Bronchial epithelial cell (primary cell): ENCODE measurements around the gene NSRP1. TPM values are rescaled to one million over a fixed set of nuclear protein-coding genes. Genes with fewer than 3 reads are reported as not detected.

Source experiments
- DNase-seq: peaks from one replicate; pipeline ENCODE4 v3.0.0-alpha.2; 2010; ENCODE audit warnings: low read depth
- FAIRE-seq: peaks from 2 replicates; lab custom pipeline; 2011; peaks lifted over from hg19 to GRCh38; lab: Jason Lieb, UNC
- H3K27me3 ChIP-seq: 2 replicates; pipeline ENCODE4 v1.5.1; 2011; ENCODE audit warnings: low read length; ENCODE audit not compliant: control insufficient read depth, insufficient read depth
- H3K36me3 ChIP-seq: 2 replicates; pipeline ENCODE4 v1.5.1; 2011; ENCODE audit warnings: low read length; ENCODE audit not compliant: control insufficient read depth, insufficient read depth
- H3K4me3 ChIP-seq: 2 replicates; pipeline ENCODE4 v1.5.1; 2011; ENCODE audit warnings: mild to moderate bottlenecking, low read depth, low read length, control low read depth
- total RNA-seq: library from RNA; depleted of rRNA; stranded (reverse); fragments of >200 nt; gene quantifications from 2 replicates; pipeline ENCODE4 v1.2.1, GENCODE V29; 2014
- TF ChIP-seq, protein P1 (sequence below): IDR thresholded peaks from 2 replicates; pipeline ENCODE4 v1.5.1; 2011; ENCODE audit warnings: mild to moderate bottlenecking, moderate library complexity, low read length, control low read depth, inconsistent platforms; ENCODE audit not compliant: insufficient read depth, severe bottlenecking

Gene NSRP1
- total RNA-seq, 1 donor from 2014 or later, result 8.7 TPM

DNA sequence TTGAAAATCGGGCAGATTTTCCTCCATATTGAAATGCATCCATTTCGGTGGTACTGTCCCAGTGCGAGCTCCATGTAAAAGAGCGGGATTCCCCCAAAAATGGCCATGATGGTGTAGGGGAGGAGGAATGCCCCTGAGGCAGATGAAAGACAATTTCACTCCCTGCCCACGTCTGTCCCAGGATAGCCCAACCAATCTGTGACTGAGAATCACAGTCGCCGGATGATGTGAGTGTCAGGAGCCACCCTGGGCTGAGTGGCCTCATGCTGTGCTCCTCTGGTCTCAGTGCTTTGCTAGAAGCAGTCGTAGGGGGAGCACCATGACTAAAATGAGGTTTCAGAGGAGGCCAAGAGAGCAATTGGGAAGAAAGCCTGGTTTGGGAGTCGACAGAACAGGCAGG lies 102.2 kb downstream of the NSRP1 start:
- TF ChIP-seq, protein P1, sequence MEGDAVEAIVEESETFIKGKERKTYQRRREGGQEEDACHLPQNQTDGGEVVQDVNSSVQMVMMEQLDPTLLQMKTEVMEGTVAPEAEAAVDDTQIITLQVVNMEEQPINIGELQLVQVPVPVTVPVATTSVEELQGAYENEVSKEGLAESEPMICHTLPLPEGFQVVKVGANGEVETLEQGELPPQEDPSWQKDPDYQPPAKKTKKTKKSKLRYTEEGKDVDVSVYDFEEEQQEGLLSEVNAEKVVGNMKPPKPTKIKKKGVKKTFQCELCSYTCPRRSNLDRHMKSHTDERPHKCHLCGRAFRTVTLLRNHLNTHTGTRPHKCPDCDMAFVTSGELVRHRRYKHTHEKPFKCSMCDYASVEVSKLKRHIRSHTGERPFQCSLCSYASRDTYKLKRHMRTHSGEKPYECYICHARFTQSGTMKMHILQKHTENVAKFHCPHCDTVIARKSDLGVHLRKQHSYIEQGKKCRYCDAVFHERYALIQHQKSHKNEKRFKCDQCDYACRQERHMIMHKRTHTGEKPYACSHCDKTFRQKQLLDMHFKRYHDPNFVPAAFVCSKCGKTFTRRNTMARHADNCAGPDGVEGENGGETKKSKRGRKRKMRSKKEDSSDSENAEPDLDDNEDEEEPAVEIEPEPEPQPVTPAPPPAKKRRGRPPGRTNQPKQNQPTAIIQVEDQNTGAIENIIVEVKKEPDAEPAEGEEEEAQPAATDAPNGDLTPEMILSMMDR, result no peak
- Histone ChIP-seq H3K27me3 (no peaks in the 10 kb centered on the region), H3K4me3 (no peak overlapping the region), H3K36me3 (no peaks in the 10 kb centered on the region)
- FAIRE-seq, result no peak
- no peak for DNase-seq

DNA sequence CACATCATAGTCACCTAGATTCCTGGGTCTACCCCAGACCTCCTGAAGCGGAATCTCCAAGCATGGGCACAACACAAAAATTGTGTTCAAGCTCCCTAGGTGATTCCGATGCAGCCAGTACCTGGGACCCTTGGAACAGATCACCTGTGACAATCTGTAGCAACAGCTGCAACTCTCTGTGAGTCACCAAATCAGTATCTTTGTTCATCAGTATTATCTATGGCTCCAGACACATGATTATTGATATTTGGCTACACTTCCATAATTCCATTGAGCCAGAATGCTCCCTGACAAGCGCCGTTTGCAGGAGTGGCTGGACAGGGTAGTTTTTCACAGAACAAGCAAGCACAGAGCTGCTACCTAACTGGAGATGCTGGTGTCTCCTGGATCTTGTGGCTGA lies 102.7 kb downstream of the NSRP1 start:
- H3K36me3 ChIP-seq, result no peaks in the 10 kb centered on the region
- no peaks in the 10 kb centered on the region for H3K27me3 ChIP-seq
- H3K4me3 ChIP-seq, result no peak overlapping the region
- TF ChIP-seq, protein P1, result no peak
- DNase-seq (no peak), FAIRE-seq (no peak)

DNA sequence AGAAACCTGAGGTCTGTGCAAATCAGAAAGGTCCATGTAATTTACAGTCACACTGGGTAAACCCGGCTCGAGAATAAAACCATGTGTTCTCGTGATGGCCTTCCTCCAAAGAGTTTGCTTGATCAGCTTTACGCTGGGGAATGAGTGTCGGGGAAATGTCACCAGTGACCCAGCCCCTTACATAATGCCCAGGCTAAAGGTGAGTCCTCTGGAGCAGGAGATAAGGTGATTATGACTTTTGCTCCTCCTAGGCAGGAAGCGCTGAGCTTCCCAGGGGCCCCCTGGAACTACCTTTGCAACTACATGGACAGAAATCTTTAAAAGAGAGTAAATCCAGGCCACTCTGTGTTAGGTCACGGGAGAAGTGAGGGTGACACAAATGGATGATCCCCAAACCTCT lies 103.2 kb downstream of the NSRP1 start:
- no peak for FAIRE-seq

DNA sequence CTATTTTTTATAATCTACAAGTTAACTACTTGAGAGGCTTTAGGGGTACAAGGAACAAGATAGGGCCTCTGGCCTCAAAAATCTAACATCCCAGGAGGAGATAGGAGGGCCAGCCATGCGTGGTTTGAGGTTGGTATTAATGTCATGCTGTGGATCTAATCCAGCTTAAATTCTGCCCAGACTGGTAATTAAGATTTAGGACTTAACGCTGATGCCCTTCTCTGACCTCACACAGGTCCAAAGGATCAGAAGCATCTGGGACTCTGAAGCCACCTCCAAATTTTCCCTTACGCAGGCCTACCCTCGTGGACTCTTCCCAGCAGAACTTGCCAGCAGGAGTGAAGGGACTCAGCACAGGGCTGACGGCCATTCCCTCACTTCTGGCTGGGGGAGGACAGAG lies 103.8 kb downstream of the NSRP1 start:
- FAIRE-seq, result no peak

More for the DNA sequence above, 103.2 kb downstream of the NSRP1 start:
- Histone ChIP-seq H3K4me3 (no peak overlapping the region), H3K36me3 (no peaks in the 10 kb centered on the region), H3K27me3 (no peaks in the 10 kb centered on the region)
- no peak for DNase-seq
- TF ChIP-seq, protein P1, result no peak

DNA sequence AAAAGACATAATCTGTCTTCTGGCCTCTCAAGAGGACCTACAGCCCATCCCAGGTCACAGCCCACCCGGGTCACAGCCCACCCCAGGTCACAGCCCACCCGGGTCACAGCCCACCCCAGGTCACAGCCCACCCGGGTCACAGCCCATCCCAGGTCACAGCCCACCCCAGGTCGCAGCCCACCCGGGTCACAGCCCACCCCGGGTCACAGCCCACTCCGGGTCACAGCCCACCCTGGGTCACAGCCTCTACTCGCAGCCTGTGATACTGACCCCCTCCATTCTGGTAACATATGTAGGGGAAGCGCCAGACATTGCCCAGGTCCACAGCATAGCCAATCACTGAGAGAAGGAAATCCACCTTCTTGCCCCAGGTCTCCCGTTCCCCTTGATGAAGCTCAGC lies 104.7 kb downstream of the NSRP1 start:
- TF ChIP-seq, protein P1, result no peak
- Histone ChIP-seq H3K4me3 (no peak overlapping the region), H3K36me3 (no peaks in the 10 kb centered on the region), H3K27me3 (no peaks in the 10 kb centered on the region)
- FAIRE-seq, result no peak
- no peak for DNase-seq

More for the DNA sequence above, 103.8 kb downstream of the NSRP1 start:
- no peaks in the 10 kb centered on the region for H3K27me3 ChIP-seq
- TF ChIP-seq, protein P1, result no peak
- no peaks in the 10 kb centered on the region for H3K36me3 ChIP-seq
- no peak overlapping the region for H3K4me3 ChIP-seq
- no peak for DNase-seq

DNA sequence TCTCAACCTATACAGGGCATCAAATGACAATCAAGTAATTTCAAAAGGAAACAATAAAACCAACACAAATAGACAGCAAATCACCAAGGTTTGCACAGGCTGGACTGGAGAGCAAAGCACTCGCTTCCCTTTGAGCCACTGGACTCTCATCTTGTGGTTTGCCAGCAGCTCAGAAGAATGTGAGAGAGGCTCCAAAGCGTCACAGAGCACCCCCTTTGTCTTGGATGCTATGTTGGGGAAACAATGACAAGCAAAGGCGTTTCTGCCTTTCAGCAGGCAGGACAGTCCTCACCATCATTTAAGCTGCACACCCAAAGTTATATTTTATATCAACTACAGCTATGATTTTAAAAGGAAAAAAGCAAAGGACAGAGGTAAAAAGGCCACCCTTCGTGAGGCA lies 105.6 kb downstream of the NSRP1 start:
- TF ChIP-seq, protein P1, result no peak
- DNase-seq, result no peak
- Histone ChIP-seq H3K36me3 (no peaks in the 10 kb centered on the region), H3K27me3 (no peaks in the 10 kb centered on the region), H3K4me3 (no peak overlapping the region)
- FAIRE-seq, result no peak
